ENCODE results near the gene TMEM98. TPM values are rescaled to one million over a fixed set of nuclear protein-coding genes. Genes with fewer than 3 reads are reported as not detected.

Gene TMEM98
- total and polyA plus RNA-seq, 9 donors, result 112 to 399 (median 157) TPM

DNA sequence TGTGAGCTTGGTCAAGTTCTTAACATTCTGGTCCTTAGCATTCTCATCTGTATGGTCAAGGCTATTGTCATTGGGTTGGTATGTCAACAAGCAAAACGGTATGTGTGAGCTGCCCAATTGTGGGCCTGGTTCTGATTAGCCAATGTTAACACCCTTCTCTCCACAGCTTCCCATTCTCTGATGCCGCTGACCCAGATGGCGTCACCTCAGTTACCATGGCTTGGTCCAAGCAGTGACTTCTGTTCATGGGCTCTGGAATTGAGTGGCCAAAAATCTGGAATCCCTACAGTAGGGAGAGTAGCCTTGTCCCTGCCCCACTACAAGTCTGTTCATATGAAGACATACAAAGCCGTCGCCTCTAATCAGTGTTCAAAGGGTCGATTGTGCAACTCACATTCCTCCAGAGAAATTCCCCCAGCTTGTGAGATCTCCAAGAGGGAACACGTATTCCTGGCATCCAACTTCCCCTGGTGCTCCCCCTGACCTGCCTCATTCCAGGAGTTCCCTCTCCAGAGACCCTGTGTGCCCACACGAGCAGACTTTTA lies 15.8 kb downstream of the TMEM98 start:
- no peak for TF ChIP-seq EP300 (IDR thresholded peaks at IDR 0.05)
- TF ChIP-seq POLR2A (IDR thresholded peaks at IDR 0.05), result no peak
- TF ChIP-seq, protein P1, sequence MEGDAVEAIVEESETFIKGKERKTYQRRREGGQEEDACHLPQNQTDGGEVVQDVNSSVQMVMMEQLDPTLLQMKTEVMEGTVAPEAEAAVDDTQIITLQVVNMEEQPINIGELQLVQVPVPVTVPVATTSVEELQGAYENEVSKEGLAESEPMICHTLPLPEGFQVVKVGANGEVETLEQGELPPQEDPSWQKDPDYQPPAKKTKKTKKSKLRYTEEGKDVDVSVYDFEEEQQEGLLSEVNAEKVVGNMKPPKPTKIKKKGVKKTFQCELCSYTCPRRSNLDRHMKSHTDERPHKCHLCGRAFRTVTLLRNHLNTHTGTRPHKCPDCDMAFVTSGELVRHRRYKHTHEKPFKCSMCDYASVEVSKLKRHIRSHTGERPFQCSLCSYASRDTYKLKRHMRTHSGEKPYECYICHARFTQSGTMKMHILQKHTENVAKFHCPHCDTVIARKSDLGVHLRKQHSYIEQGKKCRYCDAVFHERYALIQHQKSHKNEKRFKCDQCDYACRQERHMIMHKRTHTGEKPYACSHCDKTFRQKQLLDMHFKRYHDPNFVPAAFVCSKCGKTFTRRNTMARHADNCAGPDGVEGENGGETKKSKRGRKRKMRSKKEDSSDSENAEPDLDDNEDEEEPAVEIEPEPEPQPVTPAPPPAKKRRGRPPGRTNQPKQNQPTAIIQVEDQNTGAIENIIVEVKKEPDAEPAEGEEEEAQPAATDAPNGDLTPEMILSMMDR (IDR thresholded peaks at IDR 0.05), result no peak
- intact Hi-C loops (cut with DNase I), result no loop called here
- H3K4me3 ChIP-seq, result no peak overlapping the region
- peak in 3 of 5 donors; percentile 66 to 72 (median 67) for DNase-seq
- H3K36me3 ChIP-seq, result no peaks in the 10 kb centered on the region
- H3K9me3 ChIP-seq, result no peaks in the 10 kb centered on the region
- H3K27me3 ChIP-seq, result no peaks in the 10 kb centered on the region
- peaks cover 10% of the 10 kb centered on the region for H3K4me1 ChIP-seq (ENCODE audit: insufficient read depth)
- 27 to 34% (median 28%) methylated on average over 8 of the region's 8 CpGs for WGBS, 3 donors
- no peak overlapping the region for H3K27ac ChIP-seq

DNA sequence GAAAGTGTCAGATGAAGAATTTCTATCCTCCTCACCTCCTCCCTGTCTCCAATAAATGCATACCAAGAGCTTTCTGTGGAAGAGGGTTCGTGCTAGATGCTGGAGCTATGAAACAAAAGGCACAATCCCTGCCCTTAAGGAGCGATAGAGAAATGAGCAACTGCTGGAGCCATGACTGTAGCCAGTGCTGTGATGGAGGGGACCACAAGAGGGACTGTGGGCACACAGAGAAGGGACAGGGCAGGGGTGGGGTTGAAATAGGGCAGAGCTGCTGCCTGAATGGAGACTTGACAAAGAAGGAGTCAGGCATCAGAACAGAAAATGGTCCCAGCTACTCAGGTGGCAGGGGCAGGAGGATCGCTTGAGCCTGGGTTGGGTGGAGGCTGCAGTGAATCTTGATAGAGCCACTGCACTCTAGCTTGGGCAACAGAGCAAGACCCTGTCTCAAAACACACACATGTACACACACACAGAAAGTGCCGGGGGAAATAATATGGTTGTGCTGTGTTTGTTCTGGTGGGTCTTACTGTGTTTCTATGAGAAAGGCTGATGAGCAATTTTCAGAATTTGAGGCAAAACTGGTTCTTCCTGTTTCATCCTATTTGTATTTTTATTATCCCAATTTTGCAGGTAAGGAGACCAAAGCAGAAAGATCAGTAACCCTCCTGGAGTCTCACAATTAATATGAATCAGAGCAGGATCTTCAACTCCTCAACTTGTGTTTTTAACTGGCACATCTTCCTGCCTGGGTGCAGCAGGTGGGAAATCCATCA lies 16.5 kb downstream of the TMEM98 start:
- Histone ChIP-seq H3K9me3 (no peaks in the 10 kb centered on the region), H3K27me3 (no peaks in the 10 kb centered on the region), H3K4me3 (no peak overlapping the region), H3K36me3 (no peaks in the 10 kb centered on the region), H3K4me1 (ENCODE audit: insufficient read depth) (peaks cover 10% of the 10 kb centered on the region), H3K27ac (no peak overlapping the region)
- TF ChIP-seq, protein P1 (IDR thresholded peaks at IDR 0.05), result no peak
- TF ChIP-seq EP300 (IDR thresholded peaks at IDR 0.05) (no peak), POLR2A (IDR thresholded peaks at IDR 0.05) (no peak)
- intact Hi-C loops (cut with DNase I), result loop anchor here in 1 of 4 donors (5.0 kb wide), 1 partner anchor 77 kb away; no protein-coding TSS in a partner anchor
- 67 to 75% (median 73%) methylated on average over 4 of the region's 4 CpGs for WGBS, 3 donors
- no peak for DNase-seq

DNA sequence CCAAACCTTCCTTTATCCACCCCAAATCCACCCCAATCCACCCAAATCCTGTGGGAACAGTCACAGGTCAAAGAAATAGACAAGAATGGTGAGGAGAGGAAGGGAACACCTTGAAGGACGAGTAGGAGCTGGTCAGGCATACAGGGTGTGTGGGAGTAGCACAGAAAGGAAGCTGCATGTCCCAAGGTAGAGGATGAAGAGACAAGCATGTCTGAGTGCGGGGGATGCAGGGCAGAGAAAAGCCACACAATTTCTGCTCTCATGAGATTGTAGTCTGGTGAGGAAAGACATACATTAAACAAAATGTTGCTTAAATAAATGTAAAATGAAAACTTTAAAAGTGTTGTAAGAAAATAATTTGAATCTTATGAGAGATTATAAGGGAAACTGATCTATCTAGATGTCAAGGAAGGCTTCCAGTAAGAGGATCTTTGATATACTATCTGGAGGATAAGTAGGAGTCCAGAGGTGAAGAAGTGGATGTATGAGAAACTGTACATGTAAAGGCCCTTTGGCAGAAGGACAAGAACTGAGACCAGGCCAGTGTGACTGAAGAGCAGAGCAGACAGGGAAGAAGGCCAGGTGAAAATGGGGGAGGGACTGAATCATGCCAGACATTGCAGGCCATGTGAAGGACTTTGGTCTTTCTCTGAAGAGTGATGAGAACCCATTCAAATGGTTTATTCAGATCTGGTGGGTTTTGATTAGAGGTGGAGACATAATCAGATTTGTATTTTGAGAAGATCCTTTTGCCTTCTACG lies 18.6 kb downstream of the TMEM98 start:
- H3K4me3 ChIP-seq, result no peak overlapping the region
- 42 to 51% (median 44%) methylated on average over 3 of the region's 3 CpGs for WGBS, 3 donors
- intact Hi-C loops (cut with DNase I), result loop anchor here in 1 of 4 donors (5.0 kb wide), 1 partner anchor 79 kb away; no protein-coding TSS in a partner anchor
- H3K27ac ChIP-seq, result no peak overlapping the region
- peaks cover 10% of the 10 kb centered on the region for H3K4me1 ChIP-seq (ENCODE audit: insufficient read depth)
- no peaks in the 10 kb centered on the region for H3K27me3 ChIP-seq
- H3K36me3 ChIP-seq, result no peaks in the 10 kb centered on the region
- no peak for DNase-seq
- no peaks in the 10 kb centered on the region for H3K9me3 ChIP-seq
- TF ChIP-seq, protein P1 (IDR thresholded peaks at IDR 0.05), result no peak
- TF ChIP-seq EP300 (IDR thresholded peaks at IDR 0.05), result no peak
- TF ChIP-seq POLR2A (IDR thresholded peaks at IDR 0.05), result no peak

DNA sequence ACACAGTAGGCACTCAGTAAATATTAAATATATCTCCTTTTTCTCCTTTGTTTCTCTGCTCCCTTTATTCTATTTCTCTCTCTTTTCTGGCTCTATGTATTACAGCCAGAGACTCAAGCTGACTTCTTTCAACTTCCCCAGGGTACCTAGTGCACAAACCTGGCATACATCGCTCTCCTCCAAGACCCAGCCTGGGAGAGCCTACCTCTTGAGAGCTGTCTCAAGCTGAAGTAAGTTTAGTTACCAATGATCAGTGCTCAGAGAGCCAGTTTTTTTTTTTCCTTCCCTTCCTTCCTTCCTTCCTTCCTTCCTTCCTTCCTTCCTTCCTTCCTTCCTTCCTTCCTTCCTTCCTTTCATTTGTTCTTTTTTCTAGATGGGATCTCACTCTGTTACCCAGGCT lies 19.8 kb downstream of the TMEM98 start:
- Histone ChIP-seq H3K9me3 (no peaks in the 10 kb centered on the region), H3K27me3 (no peaks in the 10 kb centered on the region), H3K4me3 (no peak overlapping the region), H3K36me3 (no peaks in the 10 kb centered on the region), H3K27ac (no peak overlapping the region), H3K4me1 (ENCODE audit: insufficient read depth) (peaks cover 10% of the 10 kb centered on the region)
- intact Hi-C loops (cut with DNase I), result loop anchor here in 1 of 4 donors (5.0 kb wide), 1 partner anchor 80 kb away; no protein-coding TSS in a partner anchor
- 95 to 98% (median 96%) methylated on average over 1 of the region's 1 CpG for WGBS, 3 donors
- TF ChIP-seq POLR2A (IDR thresholded peaks at IDR 0.05) (no peak), EP300 (IDR thresholded peaks at IDR 0.05) (no peak)
- DNase-seq, result no peak

Data from ovary (tissue), 9 donors.